ENCODE measurements around the gene DNAJB14. TPM values are rescaled to one million over a fixed set of nuclear protein-coding genes. Genes with fewer than 3 reads are reported as not detected.

DNAJB14 gene
- total and polyA plus RNA-seq, 2 of the 13 experiments (the other 11 are each of a cell fraction or from before 2014, with no cell fraction given), result 9.1 to 38.1 TPM

DNA sequence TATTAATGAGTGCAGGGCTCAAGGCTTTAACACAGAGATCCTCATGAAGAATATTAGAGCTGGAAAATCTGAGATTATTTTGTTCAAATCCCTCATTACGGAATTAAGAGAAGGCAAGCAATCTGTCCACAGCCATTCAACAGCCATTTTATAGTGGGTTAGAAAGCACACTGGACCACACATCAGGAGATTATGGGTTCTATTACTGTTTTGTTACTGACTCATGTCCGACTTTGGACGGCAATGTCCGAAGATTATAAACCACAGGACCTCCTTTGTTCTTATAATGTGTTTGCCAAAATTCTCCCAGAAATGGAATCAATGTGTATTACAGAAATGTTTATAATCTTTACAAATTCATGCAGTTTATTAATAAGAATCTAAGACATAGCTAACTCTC lies 60.3 kb downstream of the DNAJB14 start (continued):
- TF ChIP-seq ZBTB37 (CRISPR knock-in tag; IDR thresholded peaks at IDR 0.05) (no peak), PAX8 (CRISPR knock-in tag; IDR thresholded peaks at IDR 0.05; ENCODE audit: borderline replicate concordance) (no peak), ZNF746 (CRISPR knock-in tag; IDR thresholded peaks at IDR 0.05) (no peak)
- TF ChIP-seq, protein P1, sequence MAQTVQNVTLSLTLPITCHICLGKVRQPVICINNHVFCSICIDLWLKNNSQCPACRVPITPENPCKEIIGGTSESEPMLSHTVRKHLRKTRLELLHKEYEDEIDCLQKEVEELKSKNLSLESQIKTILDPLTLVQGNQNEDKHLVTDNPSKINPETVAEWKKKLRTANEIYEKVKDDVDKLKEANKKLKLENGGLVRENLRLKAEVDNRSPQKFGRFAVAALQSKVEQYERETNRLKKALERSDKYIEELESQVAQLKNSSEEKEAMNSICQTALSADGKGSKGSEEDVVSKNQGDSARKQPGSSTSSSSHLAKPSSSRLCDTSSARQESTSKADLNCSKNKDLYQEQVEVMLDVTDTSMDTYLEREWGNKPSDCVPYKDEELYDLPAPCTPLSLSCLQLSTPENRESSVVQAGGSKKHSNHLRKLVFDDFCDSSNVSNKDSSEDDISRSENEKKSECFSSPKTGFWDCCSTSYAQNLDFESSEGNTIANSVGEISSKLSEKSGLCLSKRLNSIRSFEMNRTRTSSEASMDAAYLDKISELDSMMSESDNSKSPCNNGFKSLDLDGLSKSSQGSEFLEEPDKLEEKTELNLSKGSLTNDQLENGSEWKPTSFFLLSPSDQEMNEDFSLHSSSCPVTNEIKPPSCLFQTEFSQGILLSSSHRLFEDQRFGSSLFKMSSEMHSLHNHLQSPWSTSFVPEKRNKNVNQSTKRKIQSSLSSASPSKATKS (CRISPR knock-in tag; IDR thresholded peaks at IDR 0.05), result no peak

DNA sequence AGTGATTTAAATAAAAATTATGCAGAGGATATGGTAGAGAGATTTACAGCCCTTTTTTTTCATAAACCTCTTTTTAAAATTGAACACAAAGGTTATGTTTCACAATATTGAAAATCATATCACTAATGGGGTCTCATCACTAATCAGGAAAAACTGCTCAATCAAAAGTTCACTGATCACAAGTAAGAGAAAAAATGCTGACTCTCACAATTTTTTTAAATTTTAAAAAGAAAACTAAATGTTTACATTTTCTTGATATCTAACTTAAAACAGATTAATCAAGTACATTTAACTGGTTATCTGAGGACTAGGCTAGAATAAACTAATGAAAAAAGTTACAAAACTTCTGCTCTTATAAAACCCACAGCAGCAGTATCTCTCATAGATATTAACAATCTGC lies 60.7 kb downstream of the DNAJB14 start:
- H3K4me3 ChIP-seq (replicated peaks in 1 of 3; ENCODE audit: insufficient read depth in 1 of 3, low read depth in 2 of 3, low read length in 3 of 3), result no peak overlapping the region
- intact Hi-C loops (cut with micrococcal nuclease; ENCODE audit: unreplicated experiment), result loop anchor here (1.0 to 5.0 kb wide), 3 partner anchors 77 to 808 kb away; no protein-coding TSS in a partner anchor
- H2AFZ ChIP-seq (ENCODE audit: low read length), result no peak overlapping the region
- in situ Hi-C loops (cut with HindIII; ENCODE audit: extremely low pct_ligation_motif_present, low pct_unique_long_range_greater_than_20kb), result loop anchor here (10.0 kb wide), 1 partner anchor 321 kb away; the partner anchor contains the start of gene TRMT10A
- H3K4me1 ChIP-seq (ENCODE audit: insufficient read depth, low read length), result no peaks in the 10 kb centered on the region
- no peak overlapping the region for H3K27ac ChIP-seq (ENCODE audit: extremely low read length, insufficient read depth, low read length)
- H3K9me3 ChIP-seq (ENCODE audit: low read length), result no peaks in the 10 kb centered on the region
- no peaks in the 10 kb centered on the region for H4K20me1 ChIP-seq (ENCODE audit: insufficient read depth, low read length)
- no TSS peak for BruUV-seq (replicated peaks)
- H3K36me3 ChIP-seq (replicated peaks in 1 of 2; ENCODE audit: control insufficient read depth in 1 of 2, insufficient read depth in 2 of 2, low read length in 2 of 2), result peaks cover 4 to 29% of the 10 kb centered on the region in 2 experiments
- TF ChIP-seq MAFK (conservative IDR thresholded peaks at IDR 0.05 in 1 of 2, IDR thresholded peaks at IDR 0.05 in 1 of 2; ENCODE audit: low read length in 2 of 2) (peak; percentile 91 to 97), MAFF (IDR thresholded peaks at IDR 0.05; ENCODE audit: low read depth, low read length) (peak; percentile 94), CENPT (CRISPR knock-in tag; IDR thresholded peaks at IDR 0.05; ENCODE audit: low read depth) (no peak), HNRNPUL1 (IDR thresholded peaks at IDR 0.05; ENCODE audit: low read depth, low read length) (no peak)
- POLR2A ChIA-PET, result no interaction called here
- ATAC-seq (no peak), FAIRE-seq (no peak), DNase-seq (ENCODE audit: low spot score) (no peak)
- CTCF ChIA-PET (ENCODE audit: low intra/inter-chr PET ratio, low total read pairs), result interaction anchor here (1.7 kb wide), 1 partner anchor 324 kb away, joined by 6 read pairs; no protein-coding TSS in a partner anchor
- no peak overlapping the region for H3K9ac ChIP-seq (ENCODE audit: insufficient read depth, low read depth, low read length)
- H3K79me2 ChIP-seq (ENCODE audit: insufficient read depth, low read length), result peaks cover 10% of the 10 kb centered on the region
- no peak overlapping the region for H3K4me2 ChIP-seq (ENCODE audit: low read depth, low read length)
- no peaks in the 10 kb centered on the region for H3K27me3 ChIP-seq (ENCODE audit: control insufficient read depth in 1 of 2, insufficient read depth in 2 of 2, low read length in 2 of 2)

All from HepG2 (cell line).